Uterus (tissue), 4 donors: ENCODE measurements around the gene PRTN3. TPM values are rescaled to one million over a fixed set of nuclear protein-coding genes. Genes with fewer than 3 reads are reported as not detected.
"Not testable (repeated sequence)": the region's sequence is repeated elsewhere in the genome, so short reads cannot be mapped to it uniquely, and the experiment has no call there.

Source experiments
- DNase-seq, 2 donors: peaks; one replicate each; pipeline ENCODE4 v3.0.0-alpha.2; 2019 to 2020
- H3K27ac ChIP-seq, 2 donors: fragments of 200-600 bp; sonication (generic); 1 replicate in 1 of 2; 2 replicates in 1 of 2; pipeline ENCODE4 v1.5.1; 2016 to 2018
- H3K27me3 ChIP-seq, 2 donors: fragments of 200-600 bp; sonication (generic); one replicate each; pipeline ENCODE4 v1.5.1; 2018 to 2019; ENCODE audit warnings: control low read depth in 1 of 2
- H3K36me3 ChIP-seq, 2 donors: fragments of 200-600 bp; sonication (generic); one replicate each; pipeline ENCODE4 v1.5.1; 2019; ENCODE audit warnings: control low read depth in 1 of 2
- H3K4me1 ChIP-seq, 2 donors: fragments of 200-600 bp; sonication (generic); one replicate each; pipeline ENCODE4 v1.5.1; 2018 to 2019; ENCODE audit warnings: control low read depth in 1 of 2
- H3K4me3 ChIP-seq, 2 donors: fragments of 200-600 bp; sonication (generic); 1 replicate in 1 of 2; 2 replicates in 1 of 2; pipeline ENCODE4 v1.5.1; 2018 to 2019; ENCODE audit warnings: mild to moderate bottlenecking in 1 of 2
- H3K9me3 ChIP-seq, 2 donors: fragments of 200-600 bp; sonication (generic); one replicate each; pipeline ENCODE4 v1.5.1; 2019; ENCODE audit warnings: control low read depth in 1 of 2
- POLR2A ChIP-seq, 2 donors: fragments of 450-650 bp; IDR thresholded peaks; one replicate each; pipeline ENCODE4 v1.6.1; 2016; ENCODE audit warnings: antibody characterized with exemption in 2 of 2, mild to moderate bottlenecking in 1 of 2, moderate library complexity in 1 of 2
- intact Hi-C: fragments of 100-400 bp; cut with DNase I; formaldehyde crosslinking; loops from one replicate; pipeline ENCODE4 v1.15.1; 2023; ENCODE audit warnings: low total_unique reads
- total RNA-seq, 4 donors: library from RNA; depleted of rRNA in 3 of 4; stranded (reverse); fragments of >200 nt in 3 of 4; gene quantifications; one replicate each; pipeline versions ENCODE4 v1.1.0 to v1.2.4, GENCODE V29; 2014 to 2023
- TF ChIP-seq, protein P1 (sequence below), 4 experiments: fragments of 200-600 bp in 2 of 4; fragments of 450-650 bp in 2 of 4; sonication (generic) in 2 of 4; IDR thresholded peaks; one replicate each; pipeline ENCODE4 v1.5.1; 2016 to 2019; ENCODE audit warnings: antibody characterized with exemption in 4 of 4, mild to moderate bottlenecking in 2 of 4, moderate library complexity in 1 of 4
- donor health status: DM: yes; HTN: yes; CAD: no.

The PRTN3 gene
- total RNA-seq, 4 donors from 2014 or later, result 2.9 TPM; not detected in 3

DNA sequence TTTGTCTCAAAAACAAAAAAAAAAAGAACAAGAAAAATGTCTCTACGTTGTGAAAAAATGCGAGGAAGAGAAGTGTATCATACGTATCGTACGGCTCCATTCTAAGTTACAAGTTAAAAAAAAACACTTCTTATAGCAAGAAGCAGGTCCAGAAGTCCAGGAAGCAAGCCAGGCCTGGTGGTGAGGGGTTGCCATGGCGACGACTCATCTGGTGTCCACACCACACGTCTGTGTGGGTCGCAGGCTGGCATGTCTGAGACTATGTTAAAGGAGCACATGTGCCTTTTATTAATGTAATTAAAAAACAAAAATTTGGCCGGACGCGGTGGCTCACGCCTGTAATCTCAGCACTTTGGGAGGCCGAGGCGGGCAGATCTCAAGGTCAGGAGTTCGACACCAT, 46.3 kb downstream of the PRTN3 start:
- DNase-seq, result no peak
- H3K27me3 ChIP-seq, result no peaks in the 10 kb centered on the region
- no peaks in the 10 kb centered on the region for H3K36me3 ChIP-seq
- no peaks in the 10 kb centered on the region for H3K9me3 ChIP-seq
- intact Hi-C loops, result no loop called here
- no peaks in the 10 kb centered on the region for H3K4me1 ChIP-seq
- TF ChIP-seq POLR2A (IDR thresholded peaks at IDR 0.05), result no peak
- TF ChIP-seq, protein P1, sequence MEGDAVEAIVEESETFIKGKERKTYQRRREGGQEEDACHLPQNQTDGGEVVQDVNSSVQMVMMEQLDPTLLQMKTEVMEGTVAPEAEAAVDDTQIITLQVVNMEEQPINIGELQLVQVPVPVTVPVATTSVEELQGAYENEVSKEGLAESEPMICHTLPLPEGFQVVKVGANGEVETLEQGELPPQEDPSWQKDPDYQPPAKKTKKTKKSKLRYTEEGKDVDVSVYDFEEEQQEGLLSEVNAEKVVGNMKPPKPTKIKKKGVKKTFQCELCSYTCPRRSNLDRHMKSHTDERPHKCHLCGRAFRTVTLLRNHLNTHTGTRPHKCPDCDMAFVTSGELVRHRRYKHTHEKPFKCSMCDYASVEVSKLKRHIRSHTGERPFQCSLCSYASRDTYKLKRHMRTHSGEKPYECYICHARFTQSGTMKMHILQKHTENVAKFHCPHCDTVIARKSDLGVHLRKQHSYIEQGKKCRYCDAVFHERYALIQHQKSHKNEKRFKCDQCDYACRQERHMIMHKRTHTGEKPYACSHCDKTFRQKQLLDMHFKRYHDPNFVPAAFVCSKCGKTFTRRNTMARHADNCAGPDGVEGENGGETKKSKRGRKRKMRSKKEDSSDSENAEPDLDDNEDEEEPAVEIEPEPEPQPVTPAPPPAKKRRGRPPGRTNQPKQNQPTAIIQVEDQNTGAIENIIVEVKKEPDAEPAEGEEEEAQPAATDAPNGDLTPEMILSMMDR (IDR thresholded peaks at IDR 0.05), result no peak
- H3K27ac ChIP-seq, result no peak overlapping the region
- H3K4me3 ChIP-seq, result no peak overlapping the region

DNA sequence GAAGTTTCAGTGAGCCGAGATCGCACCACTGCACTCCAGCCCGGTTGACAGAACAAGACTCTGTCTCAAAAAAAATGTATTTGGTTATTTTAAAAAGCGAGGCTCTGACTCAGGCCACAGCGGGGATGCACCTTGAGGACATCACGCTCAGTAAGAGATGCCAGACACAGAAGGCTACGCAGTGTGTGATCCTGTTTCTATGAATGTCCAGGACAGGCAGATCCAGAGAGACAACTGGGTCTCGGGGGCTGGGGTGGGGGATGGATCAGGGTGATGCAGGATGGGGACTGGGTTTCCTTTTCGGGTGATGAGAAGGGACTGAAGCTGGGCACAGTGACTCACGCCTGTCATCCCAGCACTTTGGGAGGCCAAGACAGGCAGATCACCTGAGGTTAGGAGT, 46.8 kb downstream of the PRTN3 start:
- DNase-seq, result no peak
- intact Hi-C loops, result no loop called here

DNA sequence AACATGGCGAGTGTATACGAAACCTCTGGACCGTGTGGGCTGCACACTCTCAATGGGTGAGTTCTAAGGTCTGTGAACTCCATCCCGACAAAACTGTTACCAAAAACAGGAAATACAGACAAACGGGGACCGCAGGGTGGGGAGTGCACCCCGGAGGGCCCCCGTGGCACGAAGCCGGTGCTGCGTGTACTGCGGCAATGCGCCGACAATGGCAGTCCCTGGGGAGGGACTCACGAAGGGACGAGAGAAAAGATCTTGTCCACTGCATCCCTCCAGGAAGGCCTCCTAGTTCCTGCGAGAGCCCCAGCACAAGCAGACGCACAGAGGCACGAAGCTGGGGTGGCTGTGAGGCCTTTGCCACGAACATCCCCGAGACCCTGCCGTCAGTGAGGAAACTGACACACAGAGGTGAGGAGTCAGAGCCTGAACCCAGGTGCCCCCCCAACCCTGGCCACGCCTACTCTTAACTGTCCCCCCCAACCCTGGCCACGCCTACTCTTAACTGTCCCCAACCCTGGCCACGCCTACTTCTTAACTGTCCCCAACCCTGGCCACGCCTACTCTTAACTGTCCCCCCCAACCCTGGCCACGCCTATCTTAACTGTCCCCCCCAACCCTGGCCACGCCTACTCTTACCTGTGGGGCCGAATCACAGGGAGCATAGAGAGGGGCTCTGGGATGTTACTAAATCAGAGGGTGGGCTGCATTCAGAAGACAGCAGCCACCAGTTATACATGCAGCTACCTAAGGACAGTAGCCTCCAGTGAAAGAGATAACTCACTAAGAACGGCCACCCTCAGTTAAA, 48.0 kb downstream of the PRTN3 start:
- H3K4me1 ChIP-seq, result no peaks in the 10 kb centered on the region
- intact Hi-C loops, result no loop called here

More for the DNA sequence above, 46.8 kb downstream of the PRTN3 start:
- Histone ChIP-seq H3K4me1 (no peaks in the 10 kb centered on the region), H3K36me3 (no peaks in the 10 kb centered on the region), H3K4me3 (no peak overlapping the region), H3K27me3 (no peaks in the 10 kb centered on the region), H3K27ac (no peak overlapping the region), H3K9me3 (no peaks in the 10 kb centered on the region)
- TF ChIP-seq POLR2A (IDR thresholded peaks at IDR 0.05), result no peak
- TF ChIP-seq, protein P1 (IDR thresholded peaks at IDR 0.05), result no peak

DNA sequence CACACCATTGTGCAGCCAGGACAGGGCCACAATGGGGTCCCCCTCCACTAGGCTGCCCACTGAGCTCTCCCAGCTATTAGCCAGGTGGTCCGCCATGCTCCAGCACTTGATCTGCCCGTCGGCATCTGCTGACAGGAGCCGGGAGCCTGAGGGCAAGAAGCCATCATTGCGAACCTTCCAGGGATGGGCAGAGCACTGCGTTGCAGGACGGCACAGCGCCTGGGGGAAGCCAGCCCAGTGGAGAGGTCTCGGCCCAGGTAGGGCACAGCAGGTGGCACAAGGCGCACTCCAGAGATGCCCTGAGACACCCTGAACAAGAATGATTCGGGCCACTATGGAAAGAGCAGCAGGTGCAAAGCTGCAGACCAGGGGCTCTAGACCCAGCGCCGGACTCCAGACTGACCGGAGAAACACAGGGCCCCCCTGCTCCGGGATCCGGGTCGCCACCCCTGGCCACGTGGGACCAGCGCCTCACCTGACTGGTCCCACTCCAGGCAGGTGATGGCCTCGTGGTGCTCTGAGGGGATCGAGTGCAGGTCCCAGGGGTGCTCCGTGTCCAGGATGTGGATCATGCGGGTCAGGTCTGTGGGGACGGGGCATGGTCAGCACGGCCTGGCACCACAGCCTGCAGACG, 49.0 kb downstream of the PRTN3 start:
- H3K27ac ChIP-seq, result no peak overlapping the region
- H3K9me3 ChIP-seq, result no peaks in the 10 kb centered on the region
- H3K27me3 ChIP-seq, result no peaks in the 10 kb centered on the region
- intact Hi-C loops, result no loop called here
- H3K4me1 ChIP-seq, result no peaks in the 10 kb centered on the region
- TF ChIP-seq POLR2A (IDR thresholded peaks at IDR 0.05), result no peak
- TF ChIP-seq, protein P1 (IDR thresholded peaks at IDR 0.05), result no peak
- DNase-seq, result no peak
- H3K4me3 ChIP-seq, result no peak overlapping the region
- H3K36me3 ChIP-seq, result no peaks in the 10 kb centered on the region

More for the DNA sequence above, 48.0 kb downstream of the PRTN3 start:
- no peak for TF ChIP-seq POLR2A (IDR thresholded peaks at IDR 0.05)
- TF ChIP-seq, protein P1 (IDR thresholded peaks at IDR 0.05), result no peak
- Histone ChIP-seq H3K4me3 (no peak overlapping the region), H3K9me3 (no peaks in the 10 kb centered on the region), H3K36me3 (no peaks in the 10 kb centered on the region), H3K27ac (no peak overlapping the region), H3K27me3 (no peaks in the 10 kb centered on the region)
- no peak for DNase-seq

DNA sequence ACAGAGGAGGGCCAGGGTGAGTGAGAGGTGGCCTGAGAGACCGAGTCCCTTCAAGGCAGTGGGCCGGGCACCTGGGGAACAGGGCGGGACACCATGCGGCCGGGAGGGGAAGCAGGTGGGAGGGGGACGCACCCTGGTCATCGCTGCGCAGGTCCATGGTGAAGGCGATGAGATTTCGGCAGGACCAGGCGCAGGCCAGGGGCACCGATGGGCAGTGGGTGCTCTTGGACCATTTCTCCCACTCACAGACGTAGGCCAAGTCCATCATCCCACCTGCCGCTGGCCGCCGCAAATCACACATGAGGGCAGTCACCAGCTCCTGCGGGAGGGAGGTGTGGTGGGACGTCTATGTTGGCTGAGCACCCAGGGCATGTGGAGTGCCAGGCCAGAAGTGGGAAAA, 50.0 kb downstream of the PRTN3 start:
- intact Hi-C loops, result no loop called here
- Histone ChIP-seq H3K9me3 (no peaks in the 10 kb centered on the region), H3K27me3 (no peaks in the 10 kb centered on the region), H3K4me3 (no peak overlapping the region), H3K27ac (no peak overlapping the region), H3K4me1 (no peaks in the 10 kb centered on the region), H3K36me3 (no peaks in the 10 kb centered on the region)
- TF ChIP-seq, protein P1 (IDR thresholded peaks at IDR 0.05), result no peak
- TF ChIP-seq POLR2A (IDR thresholded peaks at IDR 0.05), result no peak
- no peak for DNase-seq

DNA sequence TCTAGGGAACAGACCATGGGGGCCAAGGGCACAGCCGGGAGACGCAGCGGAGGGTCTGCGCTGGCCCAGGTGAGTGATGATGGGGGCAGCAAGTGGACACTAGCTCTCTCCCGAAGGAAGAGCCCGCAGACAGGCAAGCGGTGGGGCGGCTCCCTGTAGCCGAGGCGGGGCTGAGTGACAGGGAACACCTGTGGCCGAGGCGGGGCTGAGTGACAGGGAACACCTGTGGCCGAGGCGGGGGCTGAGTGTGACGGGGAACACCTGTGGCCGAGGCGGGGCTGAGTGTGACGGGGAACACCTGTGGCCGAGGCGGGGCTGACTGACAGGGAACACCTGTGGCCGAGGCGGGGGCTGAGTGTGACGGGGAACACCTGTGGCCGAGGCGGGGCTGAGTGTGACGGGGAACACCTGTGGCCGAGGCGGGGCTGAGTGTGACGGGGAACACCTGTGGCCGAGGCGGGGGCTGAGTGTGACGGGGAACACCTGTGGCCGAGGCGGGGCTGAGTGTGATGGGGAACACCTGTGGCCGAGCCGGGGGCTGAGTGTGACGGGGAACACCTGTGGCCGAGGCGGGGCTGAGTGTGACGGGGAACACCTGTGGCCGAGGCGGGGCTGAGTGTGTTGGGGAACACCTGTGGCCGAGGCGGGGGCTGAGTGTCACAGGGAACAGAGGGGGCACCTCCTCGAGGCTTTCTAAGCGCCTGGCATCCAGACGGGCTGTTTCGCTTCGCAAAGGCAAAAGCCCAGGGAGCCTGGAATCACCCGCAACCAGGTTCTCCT, 50.8 kb downstream of the PRTN3 start:
- intact Hi-C loops, H3K4me1 ChIP-seq, H3K36me3 ChIP-seq, H3K9me3 ChIP-seq, H3K27me3 ChIP-seq, DNase-seq: not testable (repeated sequence)
- Histone ChIP-seq H3K4me3 (peak overlapping the region; percentile 70 to 89), H3K27ac (peak overlapping the region in 1 of 2 donors; percentile 90)
